ENCODE measurements around the gene ELOVL7. TPM values are rescaled to one million over a fixed set of nuclear protein-coding genes. Genes with fewer than 3 reads are reported as not detected.
"Not testable (repeated sequence)": the region's sequence is repeated elsewhere in the genome, so short reads cannot be mapped to it uniquely, and the experiment has no call there.

ELOVL7 gene
- polyA plus RNA-seq (2013, experiment 1 of 2) = 1.9 TPM
- 2.9 TPM for polyA plus RNA-seq (2013, experiment 2 of 2)

DNA sequence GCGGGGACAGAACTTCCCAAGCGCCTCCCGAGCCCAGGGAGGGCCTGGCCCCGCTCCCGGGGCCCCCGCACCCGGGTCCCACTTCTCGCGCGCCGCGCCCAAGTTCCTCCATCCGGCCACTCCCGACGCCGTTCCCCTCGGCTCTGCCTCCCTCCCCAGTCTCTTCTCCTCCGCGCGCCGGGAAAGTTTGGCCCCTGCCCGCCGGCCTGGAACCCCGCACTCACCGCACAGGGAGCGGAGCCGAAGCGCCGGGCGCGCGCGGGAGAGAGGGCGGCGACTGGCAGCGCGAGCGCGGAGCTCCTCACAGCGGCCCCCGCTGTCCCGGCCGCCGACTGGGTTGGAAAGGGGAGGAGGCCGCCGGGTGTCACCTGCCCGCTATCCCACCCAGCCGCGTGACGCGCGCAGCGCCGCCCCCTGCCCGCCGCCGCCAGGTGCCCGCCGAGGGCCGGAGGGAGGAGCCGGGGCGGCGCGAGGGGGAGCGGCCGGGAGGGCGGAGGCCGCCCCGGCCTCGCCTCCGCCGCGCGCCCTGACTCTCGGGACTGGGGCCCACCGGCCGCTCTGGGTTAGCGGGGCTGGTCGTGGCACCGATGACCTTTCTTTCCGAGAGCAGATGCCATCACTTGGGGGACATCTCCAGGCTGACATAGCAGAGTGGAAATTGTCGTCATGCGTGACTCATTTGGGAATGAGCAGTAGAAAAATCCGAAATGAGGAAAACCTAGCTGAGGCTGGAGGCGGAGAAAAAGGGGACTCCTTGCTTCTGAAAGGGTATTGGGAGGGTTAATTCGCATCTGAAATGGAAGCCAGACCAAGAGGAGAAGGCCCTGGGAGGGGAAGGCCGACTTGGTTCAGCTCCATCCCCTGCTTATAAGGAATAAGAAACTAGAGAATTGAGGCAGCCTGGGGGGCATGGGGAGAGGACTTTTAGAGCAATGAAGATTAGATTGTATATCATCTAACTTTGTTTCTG is at the start of gene ELOVL7:
TSS of gene ELOVL7 (minus strand) at position 334 of the 970 bp plus-strand sequence. CDS start 56,872 bp downstream, outside the sequence.
- H3K4me1 ChIP-seq (ENCODE audit: insufficient read depth, low read length) = peaks cover 11% of the 10 kb centered on the region; the same call in 1 of the 2 replicates
- H3K9me3 ChIP-seq (ENCODE audit: insufficient read depth, low read depth, low read length) = no peaks in the 10 kb centered on the region
- under 1% methylated on average over 87 of the region's 87 CpGs for WGBS
- no peaks in the 10 kb centered on the region for H3K36me3 ChIP-seq (ENCODE audit: insufficient read depth, low read length)
- peak within 1 kb of the TSS; percentile 73 for H3K4me3 ChIP-seq (ENCODE audit: low read length)
- peak within 1 kb of the TSS; percentile 68 for H3K9ac ChIP-seq (ENCODE audit: low read depth, low read length)
- H3K27ac ChIP-seq (ENCODE audit: low read depth, low read length) = peak within 1 kb of the TSS; percentile 31; the same call in 1 of the 2 replicates
- peaks cover 32% of the 10 kb centered on the region for H3K27me3 ChIP-seq (ENCODE audit: insufficient read depth, low read length)

GRCh38 chr5:60893521-60893920 is 49.5 kb upstream of the ELOVL7 start:
- Histone ChIP-seq H3K27me3 (ENCODE audit: insufficient read depth, low read length) (no peaks in the 10 kb centered on the region), H3K36me3 (ENCODE audit: insufficient read depth, low read length) (peaks cover 56% of the 10 kb centered on the region), H3K4me3 (ENCODE audit: low read length) (no peak overlapping the region), H3K4me1 (ENCODE audit: insufficient read depth, low read length) (peaks cover 9% of the 10 kb centered on the region), H3K27ac (ENCODE audit: low read depth, low read length) (no peak overlapping the region), H3K9me3 (ENCODE audit: insufficient read depth, low read depth, low read length) (no peaks in the 10 kb centered on the region), H3K9ac (ENCODE audit: low read depth, low read length) (no peak overlapping the region)
- 96% methylated on average over 13 of the region's 13 CpGs for WGBS

- Histone ChIP-seq H3K4me3 (ENCODE audit: low read length) (no peak overlapping the region), H3K9ac (ENCODE audit: low read depth, low read length) (no peak overlapping the region), H3K27me3 (ENCODE audit: insufficient read depth, low read length) (no peaks in the 10 kb centered on the region), H3K9me3 (ENCODE audit: insufficient read depth, low read depth, low read length) (no peaks in the 10 kb centered on the region), H3K4me1 (ENCODE audit: insufficient read depth, low read length) (peaks cover 9% of the 10 kb centered on the region), H3K27ac (ENCODE audit: low read depth, low read length) (no peak overlapping the region; the same call in 1 of the 2 replicates), H3K36me3 (ENCODE audit: insufficient read depth, low read length) (peaks cover 45% of the 10 kb centered on the region)
- 20% methylated on average over 2 of the region's 2 CpGs for WGBS
Measured at GRCh38 chr5:60891667-60892066, 47.6 kb upstream of the ELOVL7 start.

DNA sequence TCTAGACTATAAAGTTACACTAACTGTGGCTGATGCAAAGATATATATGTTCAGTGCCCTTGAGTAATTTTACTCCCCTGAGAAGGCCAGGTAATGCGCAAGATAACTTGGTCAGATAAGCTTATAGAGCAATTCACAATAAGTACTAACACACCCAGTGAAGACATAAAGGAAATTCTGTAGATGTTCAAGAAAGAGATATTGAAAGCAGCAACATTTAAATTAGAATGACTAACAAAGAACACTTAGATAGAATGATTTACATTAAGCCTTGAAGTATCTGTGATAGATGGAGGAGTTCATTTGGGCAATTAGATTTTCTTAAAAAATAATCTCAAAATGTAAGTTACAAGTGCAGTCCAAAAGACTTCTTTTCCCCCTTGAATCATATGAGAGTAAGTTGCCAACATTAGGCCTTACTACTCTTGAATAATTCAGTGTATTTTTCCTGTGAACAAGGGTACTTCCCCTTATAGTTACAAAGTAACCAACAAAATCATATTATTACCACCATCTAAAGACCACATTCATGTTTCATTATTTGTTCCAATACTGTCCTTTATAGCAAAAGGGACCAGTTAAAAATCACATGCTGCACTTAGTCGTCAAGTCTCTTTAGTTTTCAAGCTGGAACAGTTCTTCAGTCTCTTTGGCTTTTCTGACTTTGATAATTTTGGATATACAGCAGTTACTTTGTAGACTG is 44.4 kb upstream of the ELOVL7 start:
- Histone ChIP-seq H3K4me1 (ENCODE audit: insufficient read depth, low read length) (peaks cover 9% of the 10 kb centered on the region), H3K36me3 (ENCODE audit: insufficient read depth, low read length) (peaks cover 28% of the 10 kb centered on the region), H3K27ac (ENCODE audit: low read depth, low read length) (no peak overlapping the region), H3K4me3 (ENCODE audit: low read length) (no peak overlapping the region), H3K9me3 (ENCODE audit: insufficient read depth, low read depth, low read length) (peaks cover under 1% of the 10 kb centered on the region; the same call in 1 of the 2 replicates), H3K9ac (ENCODE audit: low read depth, low read length) (no peak overlapping the region), H3K27me3 (ENCODE audit: insufficient read depth, low read length) (no peaks in the 10 kb centered on the region)
- 93% methylated on average over 2 of the region's 2 CpGs for WGBS

DNA sequence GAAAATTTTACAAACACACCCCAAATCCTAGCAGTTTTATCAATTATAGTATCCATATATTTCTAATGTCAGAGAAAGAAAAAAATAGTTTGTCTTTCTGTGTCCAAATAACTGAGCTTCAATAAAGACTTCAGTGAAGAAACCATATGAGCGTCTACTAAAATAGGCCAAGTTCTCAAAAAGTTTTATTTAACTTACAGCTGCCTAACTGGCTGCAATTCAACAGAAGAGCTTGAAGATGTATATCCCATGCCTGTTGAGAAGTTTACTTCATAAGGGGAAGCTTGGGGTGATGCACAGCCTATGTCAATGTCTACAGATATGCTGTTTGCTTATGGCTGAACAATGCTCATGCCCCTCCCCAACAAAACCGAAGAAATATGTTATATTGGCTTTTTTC is 43.7 kb upstream of the ELOVL7 start:
- Histone ChIP-seq H3K27me3 (ENCODE audit: insufficient read depth, low read length) (no peaks in the 10 kb centered on the region), H3K9ac (ENCODE audit: low read depth, low read length) (no peak overlapping the region)
- 100% methylated on average over 1 of the region's 2 CpGs for WGBS

GRCh38 chr5:60887096-60887495 is 43.0 kb upstream of the ELOVL7 start:
- Histone ChIP-seq H3K4me1 (ENCODE audit: insufficient read depth, low read length) (peaks cover 9% of the 10 kb centered on the region), H3K4me3 (ENCODE audit: low read length) (no peak overlapping the region), H3K27me3 (ENCODE audit: insufficient read depth, low read length) (no peaks in the 10 kb centered on the region), H3K27ac (ENCODE audit: low read depth, low read length) (no peak overlapping the region), H3K9me3 (ENCODE audit: insufficient read depth, low read depth, low read length) (peaks cover 14% of the 10 kb centered on the region), H3K36me3 (ENCODE audit: insufficient read depth, low read length) (peaks cover 32% of the 10 kb centered on the region), H3K9ac (ENCODE audit: low read depth, low read length) (no peak overlapping the region)
- 83% methylated on average over 1 of the region's 1 CpG for WGBS

More for the DNA sequence above, 43.7 kb upstream of the ELOVL7 start:
- Histone ChIP-seq H3K36me3 (ENCODE audit: insufficient read depth, low read length) (peaks cover 27% of the 10 kb centered on the region; the same call in 1 of the 2 replicates), H3K9me3 (ENCODE audit: insufficient read depth, low read depth, low read length) (peaks cover 8% of the 10 kb centered on the region), H3K27ac (ENCODE audit: low read depth, low read length) (no peak overlapping the region), H3K4me3 (ENCODE audit: low read length) (no peak overlapping the region), H3K4me1 (ENCODE audit: insufficient read depth, low read length) (peaks cover 9% of the 10 kb centered on the region)

DNA sequence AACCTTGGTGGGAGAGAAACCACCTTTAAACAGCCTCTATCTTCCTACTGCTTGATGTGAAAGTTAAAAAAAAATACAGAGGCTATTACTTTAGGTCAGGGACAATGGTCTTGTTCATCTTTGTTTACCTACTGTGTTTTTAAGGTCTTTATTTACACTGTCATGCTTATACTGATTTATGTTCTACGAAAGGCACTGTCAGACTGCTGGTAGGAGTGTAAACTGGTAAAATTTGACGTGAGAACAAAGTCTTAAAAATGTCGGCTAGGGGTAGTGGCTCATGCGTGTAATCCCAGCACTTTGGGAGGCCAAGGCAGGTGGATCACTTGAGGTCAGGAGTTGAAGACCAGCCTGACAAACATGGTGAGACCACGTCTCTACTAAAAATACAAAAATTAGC is 42.1 kb upstream of the ELOVL7 start:
- H3K36me3 ChIP-seq (ENCODE audit: insufficient read depth, low read length) = peaks cover 35% of the 10 kb centered on the region
- no peaks in the 10 kb centered on the region for H3K27me3 ChIP-seq (ENCODE audit: insufficient read depth, low read length)
- peaks cover under 1% of the 10 kb centered on the region; the same call in 1 of the 2 replicates for H3K4me1 ChIP-seq (ENCODE audit: insufficient read depth, low read length)
- H3K9ac ChIP-seq (ENCODE audit: low read depth, low read length) = no peak overlapping the region
- WGBS = 82% methylated on average over 5 of the region's 5 CpGs
- H3K9me3 ChIP-seq (ENCODE audit: insufficient read depth, low read depth, low read length) = peaks cover 20% of the 10 kb centered on the region
- no peak overlapping the region for H3K27ac ChIP-seq (ENCODE audit: low read depth, low read length)
- no peak overlapping the region for H3K4me3 ChIP-seq (ENCODE audit: low read length)

DNA sequence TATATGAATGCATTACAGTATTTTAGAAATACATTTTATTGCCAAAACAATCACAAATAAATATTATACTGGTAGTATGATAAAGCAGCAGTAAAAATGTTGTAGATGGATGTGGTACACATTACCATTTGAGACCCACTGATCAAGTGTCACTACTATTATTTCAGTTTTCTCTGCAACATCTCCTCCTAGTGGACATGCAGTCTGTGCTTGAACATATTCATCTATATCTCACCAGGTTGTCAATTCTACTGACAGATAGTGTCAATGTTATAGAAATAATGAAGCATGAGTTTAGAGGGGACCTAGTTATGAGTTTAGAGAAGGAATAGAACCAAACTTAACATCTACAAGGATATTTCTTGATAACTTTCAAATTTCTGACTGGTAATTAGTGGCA is 39.2 kb upstream of the ELOVL7 start:
- Histone ChIP-seq H3K36me3 (ENCODE audit: insufficient read depth, low read length) (peaks cover 25% of the 10 kb centered on the region), H3K27me3 (ENCODE audit: insufficient read depth, low read length) (no peaks in the 10 kb centered on the region), H3K9me3 (ENCODE audit: insufficient read depth, low read depth, low read length) (peaks cover 27% of the 10 kb centered on the region)

DNA sequence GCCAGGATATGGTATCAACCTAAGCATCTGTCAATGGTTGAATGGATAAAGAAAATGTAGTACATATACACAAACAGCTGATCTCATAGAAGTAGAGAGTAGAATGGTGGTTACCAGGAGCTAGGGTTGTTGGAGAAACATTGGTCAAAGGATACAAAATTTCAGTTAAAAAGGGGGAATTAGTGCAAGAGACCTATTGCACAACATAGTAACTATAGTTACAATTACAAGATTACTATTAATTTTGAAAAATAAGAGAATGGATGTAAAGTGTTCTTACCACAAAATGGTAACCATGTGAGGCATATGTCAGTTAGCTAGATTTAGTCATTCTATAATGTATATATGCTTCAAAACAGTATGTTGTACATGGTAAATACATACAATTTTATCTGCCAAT is 28.8 kb upstream of the ELOVL7 start:
- H3K27ac ChIP-seq (ENCODE audit: low read depth, low read length) = no peak overlapping the region
- no peaks in the 10 kb centered on the region for H3K4me1 ChIP-seq (ENCODE audit: insufficient read depth, low read length)
- H3K9ac ChIP-seq (ENCODE audit: low read depth, low read length) = no peak overlapping the region
- H3K9me3 ChIP-seq (ENCODE audit: insufficient read depth, low read depth, low read length) = peaks cover 8% of the 10 kb centered on the region
- no peak overlapping the region for H3K4me3 ChIP-seq (ENCODE audit: low read length)
- H3K27me3 ChIP-seq (ENCODE audit: insufficient read depth, low read length) = no peaks in the 10 kb centered on the region
- H3K36me3 ChIP-seq (ENCODE audit: insufficient read depth, low read length) = no peaks in the 10 kb centered on the region

More for the DNA sequence above, 39.2 kb upstream of the ELOVL7 start:
- Histone ChIP-seq H3K4me3 (ENCODE audit: low read length) (no peak overlapping the region), H3K4me1 (ENCODE audit: insufficient read depth, low read length) (no peaks in the 10 kb centered on the region), H3K9ac (ENCODE audit: low read depth, low read length) (no peak overlapping the region), H3K27ac (ENCODE audit: low read depth, low read length) (no peak overlapping the region)

DNA sequence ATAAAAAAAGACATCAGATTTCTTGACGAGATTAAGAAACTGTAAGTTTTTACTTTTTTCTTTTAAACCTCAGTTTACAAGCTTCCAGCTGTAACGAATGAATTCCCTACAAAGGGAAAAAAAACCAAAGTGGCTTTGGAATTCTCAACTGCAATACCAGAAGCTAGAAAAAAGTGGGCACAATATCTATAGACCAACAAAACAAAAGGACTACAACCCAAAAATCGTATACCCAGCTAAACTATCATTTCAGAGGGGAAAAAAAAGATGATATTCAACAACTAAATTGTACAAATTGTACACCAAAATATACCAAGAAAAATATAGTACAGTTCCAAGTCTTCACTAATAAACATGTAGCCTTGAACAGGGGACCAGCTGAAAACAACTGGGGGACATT is 26.8 kb upstream of the ELOVL7 start:
- 97% methylated on average over 3 of the region's 3 CpGs for WGBS
- H3K36me3 ChIP-seq (ENCODE audit: insufficient read depth, low read length) = no peaks in the 10 kb centered on the region

GRCh38 chr5:60860572-60860971 is 16.5 kb upstream of the ELOVL7 start:
- H3K4me1 ChIP-seq (ENCODE audit: insufficient read depth, low read length); H3K4me3 ChIP-seq (ENCODE audit: low read length); H3K36me3 ChIP-seq (ENCODE audit: insufficient read depth, low read length); H3K27me3 ChIP-seq (ENCODE audit: insufficient read depth, low read length); H3K27ac ChIP-seq (ENCODE audit: low read depth, low read length); H3K9ac ChIP-seq (ENCODE audit: low read depth, low read length): not testable (repeated sequence)
- H3K9me3 ChIP-seq (ENCODE audit: insufficient read depth, low read depth, low read length) = peaks cover 13% of the 10 kb centered on the region; the same call in 1 of the 2 replicates
- WGBS = 90% methylated on average over 16 of the region's 16 CpGs

More for the DNA sequence above, 26.8 kb upstream of the ELOVL7 start:
- Histone ChIP-seq H3K4me3 (ENCODE audit: low read length) (no peak overlapping the region), H3K9me3 (ENCODE audit: insufficient read depth, low read depth, low read length) (peaks cover 8% of the 10 kb centered on the region), H3K4me1 (ENCODE audit: insufficient read depth, low read length) (no peaks in the 10 kb centered on the region), H3K27ac (ENCODE audit: low read depth, low read length) (no peak overlapping the region), H3K9ac (ENCODE audit: low read depth, low read length) (no peak overlapping the region), H3K27me3 (ENCODE audit: insufficient read depth, low read length) (no peaks in the 10 kb centered on the region)
